Pancreas (tissue), 10 donors: Measurements from ENCODE around the gene PTPRF. TPM values are rescaled to one million over a fixed set of nuclear protein-coding genes. Genes with fewer than 3 reads are reported as not detected.

Experiments
- ATAC-seq, 4 donors: fragments of 200-7000 bp; cut with Tn5 transposase; one replicate each; pipeline versions ENCODE4 v1.8.0 to v1.9.1; 2020; ENCODE audit warnings: mild to moderate bottlenecking in 4 of 4, moderate library complexity in 4 of 4
- DNase-seq, 6 donors: peaks; one replicate each; pipeline ENCODE4 v3.0.0-alpha.2; 2020
- FAIRE-seq: peaks from 2 replicates; lab custom pipeline; 2012; peaks lifted over from hg19 to GRCh38; lab: Jason Lieb, UNC
- H3K27ac ChIP-seq, 4 donors: fragments of 200-600 bp; sonication (generic); 1 replicate in 3 of 4; 2 replicates in 1 of 4; pipeline versions ENCODE4 v1.5.0 to v1.8.0; 2020
- H3K27me3 ChIP-seq, 4 donors: fragments of 200-600 bp; one replicate each; pipeline ENCODE4 v1.8.0; 2021
- H3K36me3 ChIP-seq, 3 donors: fragments of 200-600 bp; sonication (generic) in 1 of 3; one replicate each; pipeline versions ENCODE4 v1.5.0 to v1.8.0; 2020 to 2021
- H3K4me1 ChIP-seq, 3 donors: fragments of 200-600 bp; one replicate each; pipeline ENCODE4 v1.8.0; 2021
- H3K4me3 ChIP-seq, 4 donors: fragments of 200-600 bp; sonication (generic) in 2 of 4; one replicate each; pipeline versions ENCODE4 v1.5.0 to v1.8.0; 2020 to 2021
- H3K9me3 ChIP-seq, 4 donors: fragments of 200-600 bp; one replicate each; pipeline ENCODE4 v1.8.0; 2021
- CTCF ChIP-seq, 4 donors: fragments of 200-600 bp; sonication (generic) in 3 of 4; IDR thresholded peaks; one replicate each; pipeline versions ENCODE4 v1.5.0 to v1.8.0; 2021; ENCODE audit warnings: antibody characterized with exemption in 4 of 4
- WGBS, 2 donors: extraction: QIAGEN DNeasy Blood & Tissue Kit; methylation state at CpG; one replicate each; pipeline ENCODE4 v1.1.7; 2013; 5-methylcytosine and 5-hydroxymethylcytosine counted together
- intact Hi-C, 3 donors: fragments of 100-400 bp; cut with DNase I; formaldehyde crosslinking; loops; one replicate each; pipeline versions ENCODE4 v1.11.1 to v1.14.2; 2022
- polyA plus RNA-seq, 2 donors: library from polyadenylated mRNA; stranded (reverse); fragments of 200-250 nt; gene quantifications; one replicate each; pipeline ENCODE4 v1.2.3, GENCODE V29; 2013
- total RNA-seq, 6 donors: library from RNA; stranded (reverse); fragmentation: NEBNext Ultra II Directional in 4 of 6; extraction: Animal tissue kit (Norgen Biotek cat#: 25700) in 4 of 6; gene quantifications; one replicate each; pipeline versions ENCODE4 v1.2.1 to v1.2.4, GENCODE V29; 2021 to 2023
- donor health status: healthy with polysubstance abuse.
- donor health status: DM: no; HTN: no; CAD: no; lungs with moderate emphysema.
- donor health status: DM: no; HTN: no; CAD: no.
- donor health status: control.
- donor health status: control.
- donor health status: Bipolar disorder and iron deficiency.
- donor health status: DM: yes; HTN: yes; CAD: no.
- donor health status: DM: no; HTN: no; CAD: no.
- donor health status: DM: no; HTN: no; CAD: no.
- donor health status: DM: yes; HTN: yes; CAD: no.

PTPRF gene
- total and polyA plus RNA-seq, 8 donors: 42.9 to 210 (median 129) TPM

GRCh38 chr1:43565600-43566360, 35.1 kb downstream of the PTPRF start:
- FAIRE-seq: no peak
- H3K9me3 ChIP-seq: no peaks in the 10 kb centered on the region
- intact Hi-C loops: no loop called here
- H3K36me3 ChIP-seq: no peaks in the 10 kb centered on the region
- H3K27me3 ChIP-seq: no peaks in the 10 kb centered on the region
- DNase-seq: peak in 5 of 6 donors; percentile 56 to 84 (median 59)
- peak overlapping the region; percentile 10 to 49 (median 36) for H3K4me3 ChIP-seq
- WGBS, 2 donors: 1 to 2% methylated on average over 50 to 62 of the region's 62 CpGs
- no peak overlapping the region for H3K27ac ChIP-seq
- peaks cover 6 to 16% (median 14%) of the 10 kb centered on the region in 3 donors for H3K4me1 ChIP-seq
- TF ChIP-seq CTCF (IDR thresholded peaks at IDR 0.05): no peak
- peak; percentile 86 to 92 (median 91) for ATAC-seq

GRCh38 chr1:43566382-43567044, 35.8 kb downstream of the PTPRF start:
- H3K4me3 ChIP-seq: no peak overlapping the region
- WGBS, 2 donors: 83 to 88% methylated on average over 16 of the region's 16 CpGs
- DNase-seq (no peak), FAIRE-seq (no peak), ATAC-seq (peak in 1 of 4 donors; percentile 17)
- H3K9me3 ChIP-seq: no peaks in the 10 kb centered on the region
- H3K27me3 ChIP-seq: no peaks in the 10 kb centered on the region
- TF ChIP-seq CTCF (IDR thresholded peaks at IDR 0.05): no peak
- intact Hi-C loops: no loop called here
- no peaks in the 10 kb centered on the region for H3K36me3 ChIP-seq
- H3K27ac ChIP-seq: no peak overlapping the region
- peaks cover 6 to 16% (median 14%) of the 10 kb centered on the region in 3 donors for H3K4me1 ChIP-seq

- Histone ChIP-seq H3K27me3 (no peaks in the 10 kb centered on the region), H3K27ac (no peak overlapping the region), H3K4me3 (no peak overlapping the region), H3K9me3 (no peaks in the 10 kb centered on the region), H3K4me1 (peaks cover 6 to 14% (median 11%) of the 10 kb centered on the region in 3 donors), H3K36me3 (no peaks in the 10 kb centered on the region)
- FAIRE-seq (no peak), DNase-seq (no peak), ATAC-seq (no peak)
- WGBS, 2 donors: 68 to 73% methylated on average over 6 of the region's 6 CpGs
- intact Hi-C loops: no loop called here
- TF ChIP-seq CTCF (IDR thresholded peaks at IDR 0.05): no peak
Observed at GRCh38 chr1:43569175-43569574, 38.5 kb downstream of the PTPRF start.

GRCh38 chr1:43570277-43570676, 39.6 kb downstream of the PTPRF start:
- Histone ChIP-seq H3K4me1 (peaks cover 2 to 8% (median 6%) of the 10 kb centered on the region in 3 donors), H3K4me3 (no peak overlapping the region), H3K27ac (no peak overlapping the region), H3K36me3 (no peaks in the 10 kb centered on the region), H3K27me3 (no peaks in the 10 kb centered on the region), H3K9me3 (no peaks in the 10 kb centered on the region)
- WGBS, 2 donors: 69% methylated on average over 8 to 9 of the region's 9 CpGs
- ATAC-seq (no peak), DNase-seq (no peak), FAIRE-seq (no peak)
- intact Hi-C loops: no loop called here
- no peak for TF ChIP-seq CTCF (IDR thresholded peaks at IDR 0.05)
